Dermis blood vessel endothelial cell (primary cell): ENCODE results near the gene TPK1. TPM values are rescaled to one million over a fixed set of nuclear protein-coding genes. Genes with fewer than 3 reads are reported as not detected.
"Not testable (repeated sequence)": the region's sequence is repeated elsewhere in the genome, so short reads cannot be mapped to it uniquely, and the experiment has no call there.

Source experiments
- DNase-seq: peaks from one replicate; pipeline ENCODE4 v3.0.0; 2010
- total RNA-seq: library from RNA; depleted of rRNA; stranded (reverse); fragments of >200 nt; gene quantifications from 2 replicates; pipeline ENCODE4 v1.2.3, GENCODE V29; 2014

The TPK1 gene
- total RNA-seq, 1 donor from 2014 or later = 14.8 TPM

GRCh38 chr7:144776447-144776846, 59.4 kb downstream of the TPK1 start:
- no peak for DNase-seq

- DNase-seq = no peak
Observed at GRCh38 chr7:144775749-144776148, 60.1 kb downstream of the TPK1 start.

GRCh38 chr7:144771927-144772326, 63.9 kb downstream of the TPK1 start:
- no peak for DNase-seq

GRCh38 chr7:144771174-144771573, 64.7 kb downstream of the TPK1 start:
- DNase-seq = no peak

GRCh38 chr7:144769352-144769751, 66.5 kb downstream of the TPK1 start:
- no peak for DNase-seq

GRCh38 chr7:144768633-144769032, 67.2 kb downstream of the TPK1 start:
- DNase-seq = peak; percentile 49

GRCh38 chr7:144763291-144763690, 72.6 kb downstream of the TPK1 start:
- DNase-seq = no peak

GRCh38 chr7:144762853-144763252, 73.0 kb downstream of the TPK1 start:
- no peak for DNase-seq

- DNase-seq = peak; percentile 10
Observed at GRCh38 chr7:144761493-144761892, 74.4 kb downstream of the TPK1 start.

GRCh38 chr7:144759653-144760052, 76.2 kb downstream of the TPK1 start:
- no peak for DNase-seq

GRCh38 chr7:144747936-144748335, 87.9 kb downstream of the TPK1 start:
- DNase-seq = no peak

- peak; percentile 67 for DNase-seq
Observed at GRCh38 chr7:144738708-144739314, 97.0 kb downstream of the TPK1 start.

- no peak for DNase-seq
Observed at GRCh38 chr7:144738146-144738545, 97.7 kb downstream of the TPK1 start.

- DNase-seq = no peak
Observed at GRCh38 chr7:144736880-144737493, 98.9 kb downstream of the TPK1 start.

- DNase-seq = no peak
Observed at GRCh38 chr7:144735505-144736276, 100.2 kb downstream of the TPK1 start.

GRCh38 chr7:144731661-144732351, 104.0 kb downstream of the TPK1 start:
- no peak for DNase-seq

- no peak for DNase-seq
Observed at GRCh38 chr7:144730224-144730623, 105.6 kb downstream of the TPK1 start.

- no peak for DNase-seq
Observed at GRCh38 chr7:144729226-144729625, 106.6 kb downstream of the TPK1 start.

GRCh38 chr7:144728551-144728950, 107.3 kb downstream of the TPK1 start:
- DNase-seq = no peak

- DNase-seq = not testable (repeated sequence)
Observed at GRCh38 chr7:144726840-144727239, 109.0 kb downstream of the TPK1 start.

- no peak for DNase-seq
Observed at GRCh38 chr7:144725070-144725469, 110.8 kb downstream of the TPK1 start.

GRCh38 chr7:144723301-144723700, 112.6 kb downstream of the TPK1 start:
- DNase-seq = no peak

- no peak for DNase-seq
Observed at GRCh38 chr7:144720710-144721109, 115.1 kb downstream of the TPK1 start.
